Fibroblast of lung (primary cell): ENCODE measurements around the gene KLHL2.
"Not testable (repeated sequence)": the region's sequence is repeated elsewhere in the genome, so short reads cannot be mapped to it uniquely, and the experiment has no call there.

ENCODE experiments used
- CTCF ChIP-seq, 2 donors: IDR thresholded peaks in 1 of 2; conservative IDR thresholded peaks in 1 of 2; 1 replicate in 1 of 2; 2 replicates in 1 of 2; pipeline ENCODE4 v1.5.1; 2011 to 2012; ENCODE audit warnings: low read length in 2 of 2, control low read depth in 1 of 2, inconsistent platforms in 1 of 2, low read depth in 1 of 2, mild to moderate bottlenecking in 1 of 2
- EZH2 ChIP-seq: IDR thresholded peaks from 2 replicates; pipeline ENCODE4 v1.5.1; 2012; ENCODE audit warnings: low read length, control low read depth, mild to moderate bottlenecking; ENCODE audit errors: missing control alignments

DNA sequence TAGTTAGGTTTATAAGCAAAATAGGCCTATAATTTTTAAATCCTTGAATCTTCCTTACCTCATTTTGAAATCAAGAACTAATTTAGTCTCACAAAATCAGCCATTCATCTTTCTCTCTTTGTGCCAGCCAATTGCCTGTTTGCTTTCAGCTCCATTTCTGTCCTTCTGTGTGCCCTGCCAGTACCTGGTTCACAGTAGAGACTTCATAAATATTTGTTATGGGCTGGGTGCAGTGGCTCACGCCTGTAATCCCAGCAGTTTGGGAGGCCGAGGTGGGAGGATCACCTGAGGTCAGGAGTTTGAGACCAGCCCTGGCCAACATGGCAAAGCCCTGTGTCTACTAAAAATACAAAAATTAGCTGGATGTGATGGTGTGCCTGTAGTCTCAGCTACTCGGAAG, 31.9 kb upstream of the KLHL2 start:
- TF ChIP-seq CTCF (conservative IDR thresholded peaks at IDR 0.05 in 1 of 2, IDR thresholded peaks at IDR 0.05 in 1 of 2; ENCODE audit: low read depth in 1 of 2, low read length in 2 of 2); EZH2: not testable (repeated sequence)
